ENCODE data around the gene DNAH1.

- TF ChIP-seq CTCF (IDR thresholded peaks at IDR 0.05; ENCODE audit: insufficient read depth, low read length, poor library complexity, severe bottlenecking): no peak
- no peak for TF ChIP-seq EZH2phosphoT487 (conservative IDR thresholded peaks at IDR 0.05; ENCODE audit: low read length)
Measured at GRCh38 chr3:52345521-52346109, 29.5 kb downstream of the DNAH1 start.

Measured in SU-DHL-6 (cell line).